Measurements from ENCODE around the gene TEN1.

GRCh38 chr17:76018801-76019200, 39.8 kb downstream of the TEN1 start:
- TF ChIP-seq POLR2AphosphoS5 (IDR thresholded peaks at IDR 0.05; ENCODE audit: low read depth, low read length) (no peak), SIN3A (IDR thresholded peaks at IDR 0.05; ENCODE audit: borderline replicate concordance, insufficient read depth, low read length) (no peak), TAF1 (IDR thresholded peaks at IDR 0.05; ENCODE audit: borderline replicate concordance, insufficient read depth, low read length) (no peak), REST (IDR thresholded peaks at IDR 0.05; ENCODE audit: insufficient read depth in 1 of 2, low read depth in 2 of 2, low read length in 2 of 2) (no peak), FOXP2 (optimal IDR thresholded peaks at IDR 0.05; ENCODE audit: borderline replicate concordance, extremely low read depth, extremely low read length, insufficient read depth) (no peak)

All from PFSK-1 (cell line).